ENCODE data around the gene CDKL4. TPM values are rescaled to one million over a fixed set of nuclear protein-coding genes. Genes with fewer than 3 reads are reported as not detected.

The CDKL4 gene
- total RNA-seq, 1 donor from 2014 or later: 0.66 TPM

- no peak for TF ChIP-seq CTCF (IDR thresholded peaks at IDR 0.05; ENCODE audit: borderline replicate concordance)
- H3K27ac ChIP-seq (replicated peaks): no peak overlapping the region
- H3K9me3 ChIP-seq (replicated peaks): peaks cover under 1% of the 10 kb centered on the region
- intact Hi-C loops (cut with micrococcal nuclease): loop anchor here (5.0 kb wide), 1 partner anchor 285 kb away; no protein-coding TSS in a partner anchor
- no peaks in the 10 kb centered on the region for H3K36me3 ChIP-seq
- H3K27me3 ChIP-seq (ENCODE audit: low read depth): no peaks in the 10 kb centered on the region
- DNase-seq: no peak
- H3K4me1 ChIP-seq: peaks cover 25% of the 10 kb centered on the region
- H3K4me3 ChIP-seq: no peak overlapping the region
Observed at GRCh38 chr2:39232141-39232540, 11.6 kb downstream of the CDKL4 start.

- Histone ChIP-seq H3K9me3 (replicated peaks) (no peaks in the 10 kb centered on the region), H3K27me3 (ENCODE audit: low read depth) (no peaks in the 10 kb centered on the region), H3K4me1 (peaks cover 25% of the 10 kb centered on the region), H3K4me3 (peak overlapping the region; percentile 48), H3K36me3 (no peaks in the 10 kb centered on the region), H3K27ac (replicated peaks) (no peak overlapping the region)
- TF ChIP-seq CTCF (IDR thresholded peaks at IDR 0.05; ENCODE audit: borderline replicate concordance): no peak
- intact Hi-C loops (cut with micrococcal nuclease): loop anchor here (2.0 to 10.0 kb wide), 2 partner anchors 114 to 170 kb away; no protein-coding TSS in a partner anchor
- DNase-seq: no peak
Observed at GRCh38 chr2:39228413-39229209, 15.2 kb downstream of the CDKL4 start.

- Histone ChIP-seq H3K36me3 (no peaks in the 10 kb centered on the region), H3K27me3 (ENCODE audit: low read depth) (no peaks in the 10 kb centered on the region), H3K4me3 (peak overlapping the region; percentile 48), H3K9me3 (replicated peaks) (no peaks in the 10 kb centered on the region), H3K27ac (replicated peaks) (no peak overlapping the region), H3K4me1 (peaks cover 25% of the 10 kb centered on the region)
- peak; percentile 80 for DNase-seq
- intact Hi-C loops (cut with micrococcal nuclease): loop anchor here (2.0 to 10.0 kb wide), 2 partner anchors 113 to 169 kb away; no protein-coding TSS in a partner anchor
- peak; percentile 90 for TF ChIP-seq CTCF (IDR thresholded peaks at IDR 0.05; ENCODE audit: borderline replicate concordance)
Observed at GRCh38 chr2:39227628-39228412, 15.9 kb downstream of the CDKL4 start.

GRCh38 chr2:39225567-39225966, 18.2 kb downstream of the CDKL4 start:
- no peak for TF ChIP-seq CTCF (IDR thresholded peaks at IDR 0.05; ENCODE audit: borderline replicate concordance)
- Histone ChIP-seq H3K27me3 (ENCODE audit: low read depth) (no peaks in the 10 kb centered on the region), H3K4me1 (peaks cover 25% of the 10 kb centered on the region), H3K9me3 (replicated peaks) (no peaks in the 10 kb centered on the region), H3K4me3 (no peak overlapping the region), H3K27ac (replicated peaks) (no peak overlapping the region), H3K36me3 (no peaks in the 10 kb centered on the region)
- DNase-seq: no peak
- intact Hi-C loops (cut with micrococcal nuclease): loop anchor here (10.0 kb wide), 1 partner anchor 111 kb away; no protein-coding TSS in a partner anchor

GRCh38 chr2:39223909-39224308, 19.9 kb downstream of the CDKL4 start:
- intact Hi-C loops (cut with micrococcal nuclease): loop anchor here (10.0 kb wide), 1 partner anchor 109 kb away; no protein-coding TSS in a partner anchor

More at GRCh38 chr2:39223909-39224308, 19.9 kb downstream of the CDKL4 start:
- peaks cover 11% of the 10 kb centered on the region for H3K4me1 ChIP-seq
- H3K36me3 ChIP-seq: no peaks in the 10 kb centered on the region
- DNase-seq: no peak
- H3K27ac ChIP-seq (replicated peaks): no peak overlapping the region
- H3K4me3 ChIP-seq: no peak overlapping the region
- H3K27me3 ChIP-seq (ENCODE audit: low read depth): no peaks in the 10 kb centered on the region
- no peaks in the 10 kb centered on the region for H3K9me3 ChIP-seq (replicated peaks)
- TF ChIP-seq CTCF (IDR thresholded peaks at IDR 0.05; ENCODE audit: borderline replicate concordance): no peak
